SK-N-SH (cell line): Measurements from ENCODE around the gene MARK4.

Experiments
- CTCF ChIP-seq: fragments of 200-600 bp; sonication (generic); IDR thresholded peaks from 2 replicates; pipeline ENCODE4 v1.6.1; 2017; ENCODE audit warnings: antibody characterized with exemption, mild to moderate bottlenecking, moderate library complexity
- TAF1 ChIP-seq: IDR thresholded peaks from 2 replicates; pipeline ENCODE4 v1.6.1; 2012; ENCODE audit warnings: low read depth, mild to moderate bottlenecking, low read length, moderate library complexity, borderline replicate concordance
- USF1 ChIP-seq: IDR thresholded peaks from 2 replicates; pipeline ENCODE4 v1.4.0; 2012; ENCODE audit warnings: low read depth, borderline replicate concordance
- YY1 ChIP-seq: IDR thresholded peaks from 2 replicates; pipeline ENCODE4 v1.4.0; 2012; ENCODE audit warnings: low read depth, mild to moderate bottlenecking

- TF ChIP-seq YY1 = no peak
- no peak for TF ChIP-seq TAF1
- no peak for TF ChIP-seq USF1
- TF ChIP-seq CTCF = no peak
These were observed 27.2 kb upstream of the MARK4 start for GRCh38 chr19:45223879-45224278.
